ENCODE results near the gene HERC2.

Gene HERC2

DNA sequence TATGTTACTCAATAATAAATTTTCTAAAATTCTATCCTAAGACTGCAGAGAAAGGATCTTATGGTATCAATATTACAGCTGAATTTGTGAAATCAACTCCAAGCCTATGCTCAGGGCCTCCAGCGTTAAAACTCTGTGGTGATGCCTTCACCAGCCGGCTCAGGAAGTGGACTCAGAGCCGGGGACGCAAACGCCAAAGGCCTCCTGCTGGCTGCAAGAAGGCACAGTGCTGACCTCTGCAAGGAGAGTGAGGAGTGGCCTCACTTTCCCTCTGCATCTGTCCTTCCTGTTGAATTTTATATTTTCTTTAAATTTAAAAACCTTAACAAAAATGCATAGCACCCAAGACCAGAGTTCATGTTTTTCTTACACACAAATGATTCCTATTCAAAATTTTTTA lies 48.5 kb downstream of the HERC2 start:
- Histone ChIP-seq H4K20me1 (ENCODE audit: insufficient read depth) (no peaks in the 10 kb centered on the region), H3K9ac (no peak overlapping the region), H3K4me1 (ENCODE audit: low read depth, poor library complexity, severe bottlenecking) (no peaks in the 10 kb centered on the region), H3K4me3 (IDR thresholded peaks at IDR 0.05; ENCODE audit: insufficient read depth, low read depth, low read length) (no peak overlapping the region), H3K79me2 (ENCODE audit: insufficient read depth, low read depth) (no peaks in the 10 kb centered on the region), H3K4me2 (no peak overlapping the region), H2AFZ (ENCODE audit: low read depth) (no peak overlapping the region), H3K27me3 (ENCODE audit: insufficient read depth, low read depth) (no peaks in the 10 kb centered on the region), H3K27ac (no peak overlapping the region), H3K36me3 (ENCODE audit: insufficient read depth) (no peaks in the 10 kb centered on the region)
- TF ChIP-seq, protein P1, sequence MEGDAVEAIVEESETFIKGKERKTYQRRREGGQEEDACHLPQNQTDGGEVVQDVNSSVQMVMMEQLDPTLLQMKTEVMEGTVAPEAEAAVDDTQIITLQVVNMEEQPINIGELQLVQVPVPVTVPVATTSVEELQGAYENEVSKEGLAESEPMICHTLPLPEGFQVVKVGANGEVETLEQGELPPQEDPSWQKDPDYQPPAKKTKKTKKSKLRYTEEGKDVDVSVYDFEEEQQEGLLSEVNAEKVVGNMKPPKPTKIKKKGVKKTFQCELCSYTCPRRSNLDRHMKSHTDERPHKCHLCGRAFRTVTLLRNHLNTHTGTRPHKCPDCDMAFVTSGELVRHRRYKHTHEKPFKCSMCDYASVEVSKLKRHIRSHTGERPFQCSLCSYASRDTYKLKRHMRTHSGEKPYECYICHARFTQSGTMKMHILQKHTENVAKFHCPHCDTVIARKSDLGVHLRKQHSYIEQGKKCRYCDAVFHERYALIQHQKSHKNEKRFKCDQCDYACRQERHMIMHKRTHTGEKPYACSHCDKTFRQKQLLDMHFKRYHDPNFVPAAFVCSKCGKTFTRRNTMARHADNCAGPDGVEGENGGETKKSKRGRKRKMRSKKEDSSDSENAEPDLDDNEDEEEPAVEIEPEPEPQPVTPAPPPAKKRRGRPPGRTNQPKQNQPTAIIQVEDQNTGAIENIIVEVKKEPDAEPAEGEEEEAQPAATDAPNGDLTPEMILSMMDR (conservative IDR thresholded peaks at IDR 0.05; ENCODE audit: low read depth, low read length), result no peak

DNA sequence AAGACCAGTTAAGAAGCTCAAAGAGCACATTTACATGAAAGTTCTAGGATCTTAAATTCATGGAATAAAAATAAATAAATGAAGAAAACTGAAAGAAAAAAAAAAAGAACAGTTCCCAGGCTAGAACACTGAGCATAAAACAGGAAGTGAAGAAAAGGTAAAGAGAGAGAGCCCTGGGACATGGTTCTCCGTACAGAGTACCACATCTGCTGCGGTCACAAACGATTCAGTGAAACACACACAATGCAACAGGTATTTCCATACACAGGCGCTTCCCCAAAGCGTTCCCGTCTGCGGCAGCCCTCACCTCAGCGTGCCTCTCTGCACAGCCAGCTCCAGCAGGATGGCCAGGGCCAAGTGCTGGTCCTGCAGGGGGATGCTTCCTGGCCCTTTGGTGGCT lies 49.4 kb downstream of the HERC2 start:
- H3K4me1 ChIP-seq (ENCODE audit: low read depth, poor library complexity, severe bottlenecking), result no peaks in the 10 kb centered on the region
- no peaks in the 10 kb centered on the region for H3K79me2 ChIP-seq (ENCODE audit: insufficient read depth, low read depth)
- no peak overlapping the region for H3K27ac ChIP-seq
- H3K9ac ChIP-seq, result no peak overlapping the region
- H3K36me3 ChIP-seq (ENCODE audit: insufficient read depth), result no peaks in the 10 kb centered on the region; the same call in 1 of the 2 replicates
- no peak overlapping the region for H3K4me2 ChIP-seq
- no peaks in the 10 kb centered on the region for H3K27me3 ChIP-seq (ENCODE audit: insufficient read depth, low read depth)
- no peak overlapping the region for H2AFZ ChIP-seq (ENCODE audit: low read depth)
- TF ChIP-seq, protein P1 (conservative IDR thresholded peaks at IDR 0.05; ENCODE audit: low read depth, low read length), result no peak
- no peak overlapping the region for H3K4me3 ChIP-seq (IDR thresholded peaks at IDR 0.05; ENCODE audit: insufficient read depth, low read depth, low read length)
- no peaks in the 10 kb centered on the region for H4K20me1 ChIP-seq (ENCODE audit: insufficient read depth)

DNA sequence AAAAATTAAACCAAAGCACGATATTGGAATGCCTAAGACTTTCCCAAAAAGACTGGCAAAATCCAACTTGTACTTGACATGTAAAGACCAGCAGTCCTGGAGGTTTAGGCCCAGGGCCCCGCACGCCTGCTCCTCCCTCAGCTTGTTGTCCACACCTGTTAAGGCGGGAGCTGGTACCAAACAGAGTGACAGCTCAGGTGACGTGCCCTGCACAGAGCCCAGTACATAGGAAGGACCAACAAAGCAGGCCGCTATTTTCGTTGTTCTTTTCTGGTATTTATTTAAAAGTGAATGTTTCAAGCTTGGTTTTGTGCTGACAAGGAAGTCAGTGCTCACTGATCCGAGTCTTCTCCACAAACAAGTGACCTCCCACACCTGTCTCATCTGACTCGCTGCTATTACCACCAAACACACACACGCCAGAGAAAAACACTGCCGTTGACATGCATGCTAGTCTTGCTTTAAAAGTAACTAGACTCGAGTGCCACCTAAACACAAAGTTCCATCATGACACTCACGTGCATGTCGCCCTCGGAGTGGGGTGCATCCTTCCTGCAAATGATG lies 50.2 kb downstream of the HERC2 start:
- Histone ChIP-seq H3K36me3 (ENCODE audit: insufficient read depth) (no peaks in the 10 kb centered on the region; the same call in 1 of the 2 replicates), H4K20me1 (ENCODE audit: insufficient read depth) (no peaks in the 10 kb centered on the region)
- TF ChIP-seq, protein P1 (conservative IDR thresholded peaks at IDR 0.05; ENCODE audit: low read depth, low read length), result no peak

DNA sequence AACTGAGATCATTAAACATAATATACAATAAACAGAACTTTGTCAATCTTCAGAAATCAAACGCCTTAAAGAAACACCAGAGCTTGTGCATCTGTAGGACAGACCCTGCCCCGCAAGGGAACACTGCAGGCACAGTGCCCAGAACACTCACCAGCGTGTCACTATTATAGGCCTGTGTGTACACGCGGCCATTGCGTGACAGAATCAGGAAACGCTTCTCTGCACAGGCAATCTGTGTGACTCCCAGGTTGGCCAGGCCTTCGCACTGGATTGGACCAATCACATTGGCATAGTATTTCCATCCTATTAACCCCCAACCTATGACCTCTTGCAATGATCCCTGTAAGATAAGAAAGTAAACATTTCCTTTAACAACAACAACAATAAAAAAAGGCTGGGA lies 52.9 kb downstream of the HERC2 start:
- no peak overlapping the region for H2AFZ ChIP-seq (ENCODE audit: low read depth)
- TF ChIP-seq, protein P1 (conservative IDR thresholded peaks at IDR 0.05; ENCODE audit: low read depth, low read length), result no peak
- no peaks in the 10 kb centered on the region for H3K27me3 ChIP-seq (ENCODE audit: insufficient read depth, low read depth)
- H3K79me2 ChIP-seq (ENCODE audit: insufficient read depth, low read depth), result no peaks in the 10 kb centered on the region
- H3K4me1 ChIP-seq (ENCODE audit: low read depth, poor library complexity, severe bottlenecking), result no peaks in the 10 kb centered on the region
- H3K4me2 ChIP-seq, result no peak overlapping the region
- H3K9ac ChIP-seq, result no peak overlapping the region
- no peaks in the 10 kb centered on the region for H4K20me1 ChIP-seq (ENCODE audit: insufficient read depth)
- no peak overlapping the region for H3K4me3 ChIP-seq (IDR thresholded peaks at IDR 0.05; ENCODE audit: insufficient read depth, low read depth, low read length)
- no peak overlapping the region for H3K27ac ChIP-seq
- H3K36me3 ChIP-seq (ENCODE audit: insufficient read depth), result no peaks in the 10 kb centered on the region; the same call in 1 of the 2 replicates

More for the DNA sequence above, 50.2 kb downstream of the HERC2 start:
- no peaks in the 10 kb centered on the region for H3K79me2 ChIP-seq (ENCODE audit: insufficient read depth, low read depth)
- no peak overlapping the region for H3K9ac ChIP-seq
- no peak overlapping the region for H2AFZ ChIP-seq (ENCODE audit: low read depth)
- no peaks in the 10 kb centered on the region for H3K27me3 ChIP-seq (ENCODE audit: insufficient read depth, low read depth)
- H3K4me2 ChIP-seq, result no peak overlapping the region
- no peak overlapping the region for H3K4me3 ChIP-seq (IDR thresholded peaks at IDR 0.05; ENCODE audit: insufficient read depth, low read depth, low read length)
- no peaks in the 10 kb centered on the region for H3K4me1 ChIP-seq (ENCODE audit: low read depth, poor library complexity, severe bottlenecking)
- H3K27ac ChIP-seq, result no peak overlapping the region

Measured in KMS-11 (cell line).